Urothelium cell line (cell line): ENCODE data around the gene VWCE.
"Not testable (repeated sequence)": the region's sequence is repeated elsewhere in the genome, so short reads cannot be mapped to it uniquely, and the experiment has no call there.

ENCODE experiments used
- DNase-seq: peaks from one replicate; pipeline ENCODE4 v3.0.0; 2011; ENCODE audit warnings: low spot score, mixed read lengths
- FAIRE-seq: peaks from 2 replicates; lab custom pipeline; 2011; peaks lifted over from hg19 to GRCh38; lab: Jason Lieb, UNC

Gene VWCE

GRCh38 chr11:61218306-61218705 is 76.8 kb downstream of the VWCE start:
- not testable (repeated sequence) for DNase-seq, FAIRE-seq

- DNase-seq, FAIRE-seq: not testable (repeated sequence)
These were observed 81.3 kb downstream of the VWCE start for GRCh38 chr11:61213711-61214324.

GRCh38 chr11:61212202-61212601 is 82.9 kb downstream of the VWCE start:
- not testable (repeated sequence) for FAIRE-seq, DNase-seq

- not testable (repeated sequence) for DNase-seq, FAIRE-seq
These were observed 83.7 kb downstream of the VWCE start for GRCh38 chr11:61211327-61211952.

- DNase-seq, FAIRE-seq: not testable (repeated sequence)
These were observed 84.5 kb downstream of the VWCE start for GRCh38 chr11:61210629-61211028.
